AG09309 (cell line): ENCODE measurements around the gene QPRT.

ENCODE experiments used
- DNase-seq: peaks from one replicate; pipeline ENCODE4 v3.0.0-alpha.2; 2010; ENCODE audit warnings: low read depth
- H3K4me3 ChIP-seq: 2 replicates; pipeline ENCODE4 v1.5.1; 2011; ENCODE audit warnings: mild to moderate bottlenecking, low read depth, low read length, moderate library complexity; ENCODE audit not compliant: control insufficient read depth
- TF ChIP-seq, protein P1 (sequence below): IDR thresholded peaks from 2 replicates; pipeline ENCODE4 v1.5.1; 2011; ENCODE audit warnings: mild to moderate bottlenecking, low read depth, low read length, inconsistent platforms; ENCODE audit not compliant: insufficient read depth, control insufficient read depth; ENCODE audit errors: missing control alignments

The QPRT gene

DNA sequence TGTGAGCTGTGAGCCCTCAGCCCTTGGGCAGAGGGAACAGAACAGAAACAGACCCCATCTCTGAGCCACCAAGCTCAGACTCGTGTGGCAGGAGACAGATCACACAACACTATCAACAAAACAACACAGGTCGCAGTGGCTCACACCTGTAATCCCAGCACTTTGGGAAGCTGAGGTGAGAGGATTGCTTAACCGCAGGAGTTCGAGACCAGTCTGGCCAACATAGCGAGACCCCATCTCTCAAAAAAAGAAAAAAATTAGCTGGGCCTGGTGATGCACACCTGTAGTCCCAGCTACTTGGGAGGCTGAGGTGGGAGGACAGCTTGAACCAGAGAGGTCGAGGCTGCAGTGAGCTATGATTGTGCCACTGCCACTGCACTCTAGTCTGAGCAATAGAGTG, 5.5 kb upstream of the QPRT start:
- TF ChIP-seq, protein P1, sequence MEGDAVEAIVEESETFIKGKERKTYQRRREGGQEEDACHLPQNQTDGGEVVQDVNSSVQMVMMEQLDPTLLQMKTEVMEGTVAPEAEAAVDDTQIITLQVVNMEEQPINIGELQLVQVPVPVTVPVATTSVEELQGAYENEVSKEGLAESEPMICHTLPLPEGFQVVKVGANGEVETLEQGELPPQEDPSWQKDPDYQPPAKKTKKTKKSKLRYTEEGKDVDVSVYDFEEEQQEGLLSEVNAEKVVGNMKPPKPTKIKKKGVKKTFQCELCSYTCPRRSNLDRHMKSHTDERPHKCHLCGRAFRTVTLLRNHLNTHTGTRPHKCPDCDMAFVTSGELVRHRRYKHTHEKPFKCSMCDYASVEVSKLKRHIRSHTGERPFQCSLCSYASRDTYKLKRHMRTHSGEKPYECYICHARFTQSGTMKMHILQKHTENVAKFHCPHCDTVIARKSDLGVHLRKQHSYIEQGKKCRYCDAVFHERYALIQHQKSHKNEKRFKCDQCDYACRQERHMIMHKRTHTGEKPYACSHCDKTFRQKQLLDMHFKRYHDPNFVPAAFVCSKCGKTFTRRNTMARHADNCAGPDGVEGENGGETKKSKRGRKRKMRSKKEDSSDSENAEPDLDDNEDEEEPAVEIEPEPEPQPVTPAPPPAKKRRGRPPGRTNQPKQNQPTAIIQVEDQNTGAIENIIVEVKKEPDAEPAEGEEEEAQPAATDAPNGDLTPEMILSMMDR, result no peak
- no peak for DNase-seq
- no peak overlapping the region for H3K4me3 ChIP-seq

DNA sequence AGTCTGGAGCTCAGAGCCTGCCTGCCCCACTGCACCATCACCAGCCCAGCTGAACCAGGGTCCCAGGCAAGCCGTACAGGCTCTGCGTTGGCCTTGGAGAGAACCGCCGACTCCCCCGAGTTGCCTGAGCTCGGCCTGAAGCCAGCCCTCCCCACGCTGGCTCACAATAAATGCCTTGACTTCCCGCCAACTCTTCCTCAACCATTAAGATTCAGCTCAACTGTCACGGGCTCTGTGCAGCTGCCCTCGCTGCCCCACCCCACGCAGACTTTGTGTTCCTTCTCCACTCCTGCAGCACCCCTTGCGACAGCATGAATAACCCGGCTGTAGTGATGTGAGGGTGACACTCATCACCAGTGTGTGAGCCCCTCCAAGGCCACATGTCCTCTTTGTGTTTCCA, 4.8 kb upstream of the QPRT start:
- DNase-seq, result no peak

DNA sequence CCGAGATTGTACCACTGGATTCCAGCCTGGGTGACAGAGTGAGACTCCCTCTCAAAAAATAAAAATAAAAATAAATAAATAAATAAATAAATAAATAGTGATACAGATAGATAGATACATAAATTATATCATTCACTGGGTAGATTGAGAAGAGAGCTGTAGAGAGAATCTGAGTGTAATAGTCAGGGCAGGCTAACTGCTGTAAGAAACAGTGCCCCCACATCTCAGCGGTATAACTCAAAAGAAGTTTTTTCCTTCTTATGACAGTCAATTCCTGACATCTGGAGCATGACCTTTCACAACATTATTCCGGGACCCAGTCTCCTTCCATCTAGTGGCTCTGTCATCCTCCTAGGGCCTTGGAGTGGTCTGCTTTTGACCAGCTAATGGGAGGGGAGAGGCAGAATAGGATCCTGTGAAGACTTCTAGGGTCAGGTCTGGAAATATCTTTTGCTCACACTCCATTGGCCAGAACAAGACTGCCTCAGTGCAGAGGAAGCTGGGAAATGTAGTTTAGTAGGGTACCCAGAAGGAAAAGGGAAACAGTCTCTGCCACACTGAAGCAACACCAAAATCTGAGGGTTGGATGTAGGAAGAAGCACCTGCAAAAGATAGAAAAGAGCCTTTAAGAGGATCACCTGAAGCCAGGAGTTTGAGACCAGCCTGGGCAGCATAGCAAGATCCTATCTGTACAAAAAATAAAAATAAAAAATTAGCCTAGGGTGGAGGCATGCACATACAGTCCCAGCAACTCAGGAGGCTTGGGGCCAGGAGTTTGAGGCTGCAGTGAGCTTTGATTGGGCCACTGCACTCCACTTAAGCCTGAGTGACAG, 3.0 kb upstream of the QPRT start:
- TF ChIP-seq, protein P1, result no peak
- no peak for DNase-seq
- H3K4me3 ChIP-seq, result no peak overlapping the region

More for the DNA sequence above, 4.8 kb upstream of the QPRT start:
- TF ChIP-seq, protein P1, result no peak
- no peak overlapping the region for H3K4me3 ChIP-seq

DNA sequence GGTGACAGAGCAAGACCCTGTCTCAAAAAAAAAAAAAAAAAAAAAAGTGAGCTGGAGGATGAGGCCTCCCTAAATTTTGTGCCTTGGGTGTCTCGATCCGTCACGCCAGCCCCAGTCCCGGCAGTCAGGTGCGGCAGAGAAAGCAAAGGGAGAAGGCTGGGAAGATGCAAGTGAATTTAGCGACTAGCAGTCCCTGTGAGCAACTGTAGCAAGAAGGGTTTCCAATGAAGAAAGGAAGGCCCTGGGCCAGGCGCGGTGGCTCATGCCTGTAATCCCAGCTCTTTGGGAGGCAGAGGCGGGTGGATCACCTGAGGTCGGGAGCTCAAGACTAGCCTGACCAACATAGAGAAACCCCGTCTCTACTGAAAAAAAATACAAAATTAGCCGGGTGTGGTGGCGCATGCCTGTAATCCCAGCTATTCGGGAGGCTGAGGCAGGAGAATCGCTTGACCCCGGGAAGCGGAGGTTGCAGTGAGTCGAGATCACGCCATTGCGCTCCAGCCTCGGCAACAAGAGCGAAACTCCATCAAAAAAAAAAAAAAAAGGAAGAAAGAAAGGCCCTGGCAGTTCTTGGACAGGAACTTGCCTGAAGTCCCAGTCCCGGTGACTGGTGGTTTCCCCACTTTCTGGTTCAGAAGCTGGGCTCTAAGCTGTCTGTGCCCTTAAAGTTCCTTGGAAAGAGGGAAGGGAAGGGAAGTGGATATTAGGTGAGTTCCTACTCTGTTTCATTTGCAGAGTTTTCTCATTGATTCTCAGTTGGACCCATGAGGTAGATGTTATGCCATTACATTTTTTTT, 1.8 kb upstream of the QPRT start:
- DNase-seq, result no peak
- TF ChIP-seq, protein P1, result no peak
- H3K4me3 ChIP-seq, result no peak overlapping the region

DNA sequence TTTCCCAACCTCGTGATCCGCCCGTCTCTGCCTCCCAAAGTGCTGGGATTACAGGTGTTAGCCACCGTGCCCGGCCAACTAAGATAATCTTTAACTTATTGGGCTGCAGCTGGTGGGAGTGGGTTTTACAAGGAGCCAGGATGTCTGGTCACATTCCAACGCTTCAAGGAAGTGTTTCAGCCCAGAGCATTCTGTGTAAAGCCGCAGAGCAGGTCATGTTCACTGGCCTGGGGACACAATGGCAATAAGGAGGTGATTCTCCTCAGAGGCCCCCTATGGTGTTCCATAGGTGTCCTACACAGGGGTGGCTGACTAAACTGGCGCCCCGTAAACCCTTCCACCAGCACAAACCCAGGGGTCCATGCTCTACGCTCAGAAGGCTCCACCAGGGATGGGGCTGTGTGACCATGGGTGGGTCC, 1.2 kb downstream of the QPRT start:
- H3K4me3 ChIP-seq, result no peak overlapping the region
- DNase-seq, result no peak
- TF ChIP-seq, protein P1, result no peak

DNA sequence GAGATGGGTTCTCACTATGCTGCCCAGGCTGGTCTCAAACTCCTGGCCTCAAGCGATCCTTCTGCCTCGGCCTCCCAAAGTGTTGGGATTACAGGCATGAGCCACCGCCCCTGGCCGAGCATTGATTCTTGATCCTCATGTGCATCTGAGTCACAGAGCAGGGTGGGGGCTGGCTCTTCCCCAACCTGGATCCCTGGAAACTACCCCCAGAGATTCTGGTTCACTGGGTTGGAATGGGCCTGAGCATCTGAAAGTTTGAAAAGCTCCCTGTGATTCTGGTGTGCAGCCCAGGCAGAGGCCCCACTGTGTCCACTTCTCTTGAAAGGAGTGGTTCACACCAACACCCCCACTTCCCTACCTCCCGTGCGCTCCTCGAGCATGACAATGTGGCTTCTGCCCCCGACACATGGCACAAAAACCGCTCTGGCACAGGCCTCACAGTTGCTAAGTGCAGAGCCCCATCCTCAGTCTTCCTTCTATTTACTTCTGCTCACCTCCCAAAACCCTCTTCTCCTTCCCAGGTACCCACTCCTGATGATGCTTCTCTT, 4.6 kb downstream of the QPRT start:
- H3K4me3 ChIP-seq, result no peak overlapping the region
- TF ChIP-seq, protein P1, result no peak
- no peak for DNase-seq
